ENCODE data around the gene CHRNA5.

The CHRNA5 gene

GRCh38 chr15:78533331-78533730, 32.0 kb upstream of the CHRNA5 start:
- H4K20me1 ChIP-seq (ENCODE audit: low read depth, low read length): no peaks in the 10 kb centered on the region
- H3K27me3 ChIP-seq (ENCODE audit: low read length): no peaks in the 10 kb centered on the region
- no peak overlapping the region for H3K9ac ChIP-seq (ENCODE audit: low read length)
- H3K9me3 ChIP-seq (ENCODE audit: insufficient read depth, low read length): no peaks in the 10 kb centered on the region
- no peak overlapping the region for H3K4me3 ChIP-seq (ENCODE audit: insufficient read depth, low read length, poor library complexity, severe bottlenecking)
- no peaks in the 10 kb centered on the region for H3K79me2 ChIP-seq (ENCODE audit: insufficient read depth, low read length)
- no peak overlapping the region for H2AFZ ChIP-seq (ENCODE audit: low read depth, low read length, severe bottlenecking)
- no peaks in the 10 kb centered on the region for H3K9me2 ChIP-seq (replicated peaks; ENCODE audit: insufficient read depth, low read length)
- H3F3A ChIP-seq (ENCODE audit: insufficient read depth): no peaks in the 10 kb centered on the region
- TF ChIP-seq EZH2phosphoT487 (conservative IDR thresholded peaks at IDR 0.05; ENCODE audit: low read length) (no peak), CTCF (IDR thresholded peaks at IDR 0.05; ENCODE audit: insufficient read depth, low read length, poor library complexity, severe bottlenecking) (no peak)
- H3K27ac ChIP-seq (ENCODE audit: low read depth, low read length): no peak overlapping the region
- H3K36me3 ChIP-seq (ENCODE audit: low read length): no peaks in the 10 kb centered on the region
- H3K4me2 ChIP-seq (ENCODE audit: low read depth, low read length, poor library complexity, severe bottlenecking): no peak overlapping the region

GRCh38 chr15:78536134-78536533, 29.2 kb upstream of the CHRNA5 start:
- TF ChIP-seq CTCF (IDR thresholded peaks at IDR 0.05; ENCODE audit: insufficient read depth, low read length, poor library complexity, severe bottlenecking): no peak
- no peak for TF ChIP-seq EZH2phosphoT487 (conservative IDR thresholded peaks at IDR 0.05; ENCODE audit: low read length)
- no peak overlapping the region for H3K4me2 ChIP-seq (ENCODE audit: low read depth, low read length, poor library complexity, severe bottlenecking)
- no peak overlapping the region for H2AFZ ChIP-seq (ENCODE audit: low read depth, low read length, severe bottlenecking)
- no peak overlapping the region for H3K9ac ChIP-seq (ENCODE audit: low read length)
- no peaks in the 10 kb centered on the region for H3F3A ChIP-seq (ENCODE audit: insufficient read depth)
- H3K79me2 ChIP-seq (ENCODE audit: insufficient read depth, low read length): peaks cover 9% of the 10 kb centered on the region
- no peaks in the 10 kb centered on the region for H3K9me3 ChIP-seq (ENCODE audit: insufficient read depth, low read length)
- H3K27me3 ChIP-seq (ENCODE audit: low read length): no peaks in the 10 kb centered on the region
- H4K20me1 ChIP-seq (ENCODE audit: low read depth, low read length): no peaks in the 10 kb centered on the region
- H3K4me3 ChIP-seq (ENCODE audit: insufficient read depth, low read length, poor library complexity, severe bottlenecking): no peak overlapping the region
- H3K9me2 ChIP-seq (replicated peaks; ENCODE audit: insufficient read depth, low read length): no peaks in the 10 kb centered on the region
- H3K36me3 ChIP-seq (ENCODE audit: low read length): no peaks in the 10 kb centered on the region
- no peak overlapping the region for H3K27ac ChIP-seq (ENCODE audit: low read depth, low read length)

GRCh38 chr15:78537266-78537905, 27.9 kb upstream of the CHRNA5 start:
- Histone ChIP-seq H3K9me2 (replicated peaks; ENCODE audit: insufficient read depth, low read length) (no peaks in the 10 kb centered on the region), H4K20me1 (ENCODE audit: low read depth, low read length) (no peaks in the 10 kb centered on the region), H3K36me3 (ENCODE audit: low read length) (peaks cover 8% of the 10 kb centered on the region), H3K79me2 (ENCODE audit: insufficient read depth, low read length) (peaks cover 21% of the 10 kb centered on the region), H3F3A (ENCODE audit: insufficient read depth) (no peaks in the 10 kb centered on the region), H3K9me3 (ENCODE audit: insufficient read depth, low read length) (no peaks in the 10 kb centered on the region), H3K27ac (ENCODE audit: low read depth, low read length) (no peak overlapping the region), H3K27me3 (ENCODE audit: low read length) (no peaks in the 10 kb centered on the region), H3K4me2 (ENCODE audit: low read depth, low read length, poor library complexity, severe bottlenecking) (no peak overlapping the region), H3K4me3 (ENCODE audit: insufficient read depth, low read length, poor library complexity, severe bottlenecking) (no peak overlapping the region), H3K9ac (ENCODE audit: low read length) (no peak overlapping the region), H2AFZ (ENCODE audit: low read depth, low read length, severe bottlenecking) (no peak overlapping the region)
- TF ChIP-seq CTCF (IDR thresholded peaks at IDR 0.05; ENCODE audit: insufficient read depth, low read length, poor library complexity, severe bottlenecking): no peak
- TF ChIP-seq EZH2phosphoT487 (conservative IDR thresholded peaks at IDR 0.05; ENCODE audit: low read length): no peak
